Endothelial cell of umbilical vein (primary cell): Measurements from ENCODE around the gene DACT3. TPM values are rescaled to one million over a fixed set of nuclear protein-coding genes. Genes with fewer than 3 reads are reported as not detected.

Experiments
- BruUV-seq: library from RNA; stranded (reverse); fragments of 400-500 nt; replicated peaks from 2 replicates; lab custom pipeline; 2021; lab: Mats Ljungman, UMichigan
- CTCF ChIA-PET: fragments of 300-600, 350-600 bp; sonication (Branson Sonifier 250); formaldehyde crosslinking; loops from one replicate; lab custom pipeline; 2021; ENCODE audit warnings: antibody characterized with exemption, inconsistent platforms; lab: Charles Lee
- POLR2A ChIA-PET: fragments of 300-600, 350-600 bp; sonication (Branson Sonifier 250); formaldehyde crosslinking; loops from one replicate; lab custom pipeline; 2021; ENCODE audit warnings: antibody characterized with exemption, inconsistent platforms; lab: Charles Lee
- DNase-seq: peaks from one replicate; pipeline ENCODE4 v3.0.0-alpha.2; 2011; ENCODE audit warnings: low read depth, low spot score
- FAIRE-seq: peaks from 2 replicates; lab custom pipeline; 2011; peaks lifted over from hg19 to GRCh38; lab: Jason Lieb, UNC
- H2AFZ ChIP-seq: 2 replicates; pipeline ENCODE4 v1.6.0; 2012; ENCODE audit warnings: low read depth, low read length, control low read depth, inconsistent platforms
- H3K27ac ChIP-seq: 2 replicates; pipeline ENCODE4 v1.5.1; 2011; ENCODE audit warnings: low read depth, mild to moderate bottlenecking, control low read depth, low read length, moderate library complexity; ENCODE audit not compliant: insufficient read depth
- H3K27me3 ChIP-seq, 2 experiments: 2 replicates each; pipeline versions ENCODE4 v1.6.0 to v1.6.1; 2011; ENCODE audit warnings: low read length in 2 of 2, mixed read lengths in 1 of 2; ENCODE audit not compliant: control insufficient read depth in 2 of 2, insufficient read depth in 2 of 2
- H3K36me3 ChIP-seq, 2 experiments: 2 replicates in 1 of 2; 3 replicates in 1 of 2; pipeline ENCODE4 v1.5.1; 2011; ENCODE audit warnings: low read length in 2 of 2, mild to moderate bottlenecking in 1 of 2, moderate library complexity in 1 of 2; ENCODE audit not compliant: control insufficient read depth in 2 of 2, insufficient read depth in 2 of 2; ENCODE audit errors: extremely low read depth in 1 of 2
- H3K4me1 ChIP-seq: 3 replicates; pipeline ENCODE4 v1.5.1; 2011; ENCODE audit warnings: mild to moderate bottlenecking, low read length; ENCODE audit not compliant: control insufficient read depth, insufficient read depth; ENCODE audit errors: extremely low read depth
- H3K4me2 ChIP-seq: 2 replicates; pipeline ENCODE4 v1.6.1; 2011; ENCODE audit warnings: low read length, control low read depth, mixed read lengths; ENCODE audit not compliant: insufficient read depth
- H3K4me3 ChIP-seq, 3 experiments: fragments of 200-600 bp in 1 of 3; sonication (generic), shearing (Covaris generic) in 1 of 3; replicated peaks in 1 of 3; 2 replicates each; pipeline ENCODE4 v1.5.1; 2011 to 2016; ENCODE audit warnings: control low read depth in 3 of 3, low read length in 3 of 3, mild to moderate bottlenecking in 2 of 3, inconsistent platforms in 1 of 3, low read depth in 1 of 3, moderate library complexity in 1 of 3; ENCODE audit not compliant: insufficient read depth in 1 of 3
- H3K79me2 ChIP-seq: 2 replicates; pipeline ENCODE4 v1.6.0; 2012; ENCODE audit warnings: low read length, inconsistent platforms; ENCODE audit not compliant: control insufficient read depth, insufficient read depth
- H3K9ac ChIP-seq: replicated peaks from 2 replicates; pipeline ENCODE3; 2011; ENCODE audit warnings: low read length, control low read depth; ENCODE audit not compliant: insufficient read depth; ENCODE audit errors: extremely low read depth
- H3K9me1 ChIP-seq: replicated peaks from 3 replicates; pipeline ENCODE4 v1.6.0; 2011; ENCODE audit warnings: mild to moderate bottlenecking, low read length; ENCODE audit not compliant: control insufficient read depth, insufficient read depth; ENCODE audit errors: extremely low read depth
- H3K9me3 ChIP-seq: replicated peaks from 2 replicates; pipeline ENCODE4 v1.5.1; 2012; ENCODE audit warnings: low read length, inconsistent platforms; ENCODE audit not compliant: control insufficient read depth, insufficient read depth
- H4K20me1 ChIP-seq: replicated peaks from 2 replicates; pipeline ENCODE3; 2011; ENCODE audit warnings: mild to moderate bottlenecking, low read length; ENCODE audit not compliant: control insufficient read depth, insufficient read depth; ENCODE audit errors: extremely low read depth
- EZH2 ChIP-seq: IDR thresholded peaks from 2 replicates; pipeline ENCODE4 v1.6.1; 2012; ENCODE audit warnings: borderline replicate concordance, low read depth, mild to moderate bottlenecking, moderate library complexity, low read length, inconsistent platforms; ENCODE audit not compliant: severe bottlenecking
- FOS ChIP-seq: IDR thresholded peaks from 2 replicates; pipeline ENCODE4 v1.6.1; 2011; ENCODE audit warnings: mild to moderate bottlenecking, low read length, moderate library complexity, borderline replicate concordance; ENCODE audit not compliant: insufficient read depth
- GATA2 ChIP-seq: IDR thresholded peaks from 2 replicates; pipeline ENCODE4 v1.7.0; 2011; ENCODE audit warnings: low read depth, mild to moderate bottlenecking, moderate library complexity, mixed read lengths, low read length; ENCODE audit not compliant: insufficient read length, insufficient read depth
- JUN ChIP-seq: IDR thresholded peaks from 2 replicates; pipeline ENCODE4 v1.6.1; 2011; ENCODE audit warnings: borderline replicate concordance, low read depth; ENCODE audit not compliant: insufficient read length, insufficient read depth
- MYC ChIP-seq: IDR thresholded peaks from one replicate; pipeline ENCODE4 v1.6.1; 2011; ENCODE audit warnings: mild to moderate bottlenecking, low read depth, low read length
- POLR2A ChIP-seq: IDR thresholded peaks from 2 replicates; pipeline ENCODE4 v1.6.1; 2012; ENCODE audit warnings: low read depth, mild to moderate bottlenecking, control low read depth, low read length
- POLR2AphosphoS5 ChIP-seq: IDR thresholded peaks from 2 replicates; pipeline ENCODE4 v1.6.1; 2012; ENCODE audit warnings: low read depth, mild to moderate bottlenecking, control low read depth, low read length, moderate library complexity; ENCODE audit not compliant: insufficient read depth
- dilution Hi-C: fragments of 300-500 bp; cut with MboI; formaldehyde crosslinking; loops from one replicate; pipeline ENCODE4 v1.15.0; 2019; ENCODE audit warnings: low sequenced_read_pairs; ENCODE audit not compliant: extremely low pct_ligation_motif_present
- intact Hi-C: fragments of 100-400 bp; cut with micrococcal nuclease; formaldehyde crosslinking; loops from one replicate; pipeline ENCODE4 v1.10.0; 2022
- polyA plus RNA-seq, 4 experiments: library from polyadenylated mRNA; depleted of rRNA in 3 of 4; stranded (reverse) in 3 of 4; unstranded in 1 of 4; fragments of >200 nt; gene quantifications; 2 replicates each; pipeline versions ENCODE4 v1.2.1 to v1.2.3, GENCODE V29; 2011 to 2012; ENCODE audit warnings: missing spikeins in 1 of 4
- total RNA-seq: library from RNA; stranded (reverse); gene quantifications from 2 replicates; pipeline ENCODE4 v1.2.3, GENCODE V29; 2021
- TF ChIP-seq, protein P1 (sequence below): IDR thresholded peaks from 2 replicates; pipeline ENCODE4 v1.6.1; 2011; ENCODE audit not compliant: insufficient read depth, insufficient read length
- TF ChIP-seq, protein P2 (sequence below), 2 donors: IDR thresholded peaks; 1 replicate in 1 of 2; 2 replicates in 1 of 2; pipeline ENCODE4 v1.5.1; 2011; ENCODE audit warnings: low read length in 2 of 2, mild to moderate bottlenecking in 2 of 2, moderate library complexity in 2 of 2, control low read depth in 1 of 2, inconsistent platforms in 1 of 2, low read depth in 1 of 2; ENCODE audit not compliant: insufficient read depth in 1 of 2; ENCODE audit errors: extremely low read depth in 1 of 2

Gene DACT3
- total and polyA plus RNA-seq, 2 donors (not counting 3 experiments of a cell fraction or from before 2014, with no cell fraction given): 0.22 to 0.76 TPM

DNA sequence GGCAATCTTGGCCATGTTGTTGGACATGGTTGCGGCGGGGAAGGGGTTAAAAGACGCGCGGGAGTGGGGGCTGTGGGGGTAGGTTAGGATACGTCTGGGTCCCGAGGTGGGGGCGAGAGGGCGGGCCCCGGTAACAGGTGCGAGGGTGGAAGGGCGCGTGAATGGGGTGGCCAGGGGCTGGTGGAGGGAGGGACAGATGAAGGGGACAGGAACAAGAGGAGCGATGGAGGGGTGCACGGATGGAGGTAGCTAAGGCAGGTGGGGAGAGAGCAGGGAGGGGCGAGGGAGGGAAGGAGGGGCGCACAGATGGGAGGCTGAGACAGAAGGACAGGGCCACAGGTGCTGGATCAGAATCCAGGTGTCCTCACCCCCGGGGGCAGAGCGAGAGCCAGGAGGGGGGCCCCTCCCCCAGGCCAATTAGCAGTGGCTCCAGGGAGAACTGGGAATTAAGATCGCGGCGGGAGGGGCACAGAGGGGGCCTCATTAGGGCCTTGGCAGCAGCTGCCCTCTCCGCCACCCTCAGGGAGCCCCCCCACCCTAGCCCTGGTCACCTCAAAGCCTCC is 26.2 kb downstream of the DACT3 start:
- ChIA-PET CTCF (interaction anchor here (2.0 to 4.6 kb wide), 2 partner anchors 18 to 27 kb away, joined by 8 to 39 read pairs; partner anchors contain the start of gene DACT3), POLR2A (no interaction called here)
- no peak for TF ChIP-seq GATA2
- no peak for TF ChIP-seq EZH2
- no peak for TF ChIP-seq FOS
- TF ChIP-seq POLR2AphosphoS5: no peak
- TF ChIP-seq, protein P1, sequence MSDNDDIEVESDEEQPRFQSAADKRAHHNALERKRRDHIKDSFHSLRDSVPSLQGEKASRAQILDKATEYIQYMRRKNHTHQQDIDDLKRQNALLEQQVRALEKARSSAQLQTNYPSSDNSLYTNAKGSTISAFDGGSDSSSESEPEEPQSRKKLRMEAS: no peak
- TF ChIP-seq MYC: no peak
- TF ChIP-seq JUN: no peak
- TF ChIP-seq, protein P2, sequence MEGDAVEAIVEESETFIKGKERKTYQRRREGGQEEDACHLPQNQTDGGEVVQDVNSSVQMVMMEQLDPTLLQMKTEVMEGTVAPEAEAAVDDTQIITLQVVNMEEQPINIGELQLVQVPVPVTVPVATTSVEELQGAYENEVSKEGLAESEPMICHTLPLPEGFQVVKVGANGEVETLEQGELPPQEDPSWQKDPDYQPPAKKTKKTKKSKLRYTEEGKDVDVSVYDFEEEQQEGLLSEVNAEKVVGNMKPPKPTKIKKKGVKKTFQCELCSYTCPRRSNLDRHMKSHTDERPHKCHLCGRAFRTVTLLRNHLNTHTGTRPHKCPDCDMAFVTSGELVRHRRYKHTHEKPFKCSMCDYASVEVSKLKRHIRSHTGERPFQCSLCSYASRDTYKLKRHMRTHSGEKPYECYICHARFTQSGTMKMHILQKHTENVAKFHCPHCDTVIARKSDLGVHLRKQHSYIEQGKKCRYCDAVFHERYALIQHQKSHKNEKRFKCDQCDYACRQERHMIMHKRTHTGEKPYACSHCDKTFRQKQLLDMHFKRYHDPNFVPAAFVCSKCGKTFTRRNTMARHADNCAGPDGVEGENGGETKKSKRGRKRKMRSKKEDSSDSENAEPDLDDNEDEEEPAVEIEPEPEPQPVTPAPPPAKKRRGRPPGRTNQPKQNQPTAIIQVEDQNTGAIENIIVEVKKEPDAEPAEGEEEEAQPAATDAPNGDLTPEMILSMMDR (IDR thresholded peaks at IDR 0.05; ENCODE audit: extremely low read depth in 1 of 2, insufficient read depth in 1 of 2, low read depth in 1 of 2, low read length in 2 of 2): no peak
- no peak for TF ChIP-seq POLR2A
- Histone ChIP-seq H3K36me3 (no peaks in the 10 kb centered on the region), H3K9me3 (no peaks in the 10 kb centered on the region), H3K79me2 (no peaks in the 10 kb centered on the region), H3K9ac (no peak overlapping the region), H3K4me3 (peak overlapping the region in 1 of 3 experiments; percentile 20), H3K4me2 (no peak overlapping the region), H3K27me3 (peaks cover 0 to 13% of the 10 kb centered on the region in 2 experiments), H4K20me1 (no peaks in the 10 kb centered on the region), H3K9me1 (no peaks in the 10 kb centered on the region), H3K4me1 (peaks cover 8% of the 10 kb centered on the region), H2AFZ (no peak overlapping the region), H3K27ac (no peak overlapping the region)
- FAIRE-seq (no peak), DNase-seq (no peak)
- dilution Hi-C loops (no loop called here), intact Hi-C loops (loop anchor here (1.0 kb wide), 1 partner anchor 27 kb away; the partner anchor contains the start of gene DACT3)
- no TSS peak for BruUV-seq
